ENCODE data around the gene OR10A4. TPM values are rescaled to one million over a fixed set of nuclear protein-coding genes. Genes with fewer than 3 reads are reported as not detected.

The OR10A4 gene
- total and polyA plus RNA-seq, 2 of the 4 experiments (the other 2 are of a cell fraction) = not detected

- H3K79me1 ChIP-seq (ENCODE audit: low read depth in 1 of 2, low read length in 2 of 2) = no peaks in the 10 kb centered on the region
- H3K9me1 ChIP-seq (ENCODE audit: insufficient read depth, low read length) = no peaks in the 10 kb centered on the region
- H3K18ac ChIP-seq (ENCODE audit: low read depth, low read length) = no peak overlapping the region
- POLR2A ChIA-PET (ENCODE audit: unreplicated experiment) = no interaction called here
- intact Hi-C loops (cut with micrococcal nuclease) (no loop called here), in situ Hi-C loops (cut with MboI; ENCODE audit: low sequenced_read_pairs) (no loop called here), dilution Hi-C loops (cut with HindIII; ENCODE audit: low sequenced_read_pairs, unreplicated experiment) (no loop called here)
- H2AK5ac ChIP-seq (ENCODE audit: low read depth, low read length) = no peak overlapping the region
- no peak overlapping the region for H2BK5ac ChIP-seq (ENCODE audit: low read depth, low read length, poor library complexity, severe bottlenecking)
- H3K9ac ChIP-seq (ENCODE audit: low read depth, low read length) = no peak overlapping the region
- H2BK15ac ChIP-seq (ENCODE audit: low read depth, low read length) = no peak overlapping the region
- no peaks in the 10 kb centered on the region for H3K9me3 ChIP-seq (ENCODE audit: control insufficient read depth, insufficient read depth, low read length)
- no peak overlapping the region for H2BK20ac ChIP-seq (ENCODE audit: low read depth, low read length)
- no peak overlapping the region for H2AK9ac ChIP-seq (replicated peaks; ENCODE audit: low read depth, low read length, poor library complexity)
- H3K4me1 ChIP-seq (ENCODE audit: control insufficient read depth, insufficient read depth, low read length) = no peaks in the 10 kb centered on the region
- H4K20me1 ChIP-seq (ENCODE audit: insufficient read depth, low read length) = no peaks in the 10 kb centered on the region
- H4K8ac ChIP-seq (ENCODE audit: low read depth in 2 of 2, low read length in 2 of 2) = no peak overlapping the region
- CTCF ChIA-PET = no interaction called here
- no peak for ATAC-seq (ENCODE audit: low read depth)
- H3K4ac ChIP-seq (ENCODE audit: low read depth, low read length) = no peak overlapping the region
- DNase-seq = no peak
- no peak overlapping the region for H3K14ac ChIP-seq (replicated peaks; ENCODE audit: low read depth, low read length)
- H2AFZ ChIP-seq (replicated peaks; ENCODE audit: low read length, poor library complexity) = no peak overlapping the region
- no peak overlapping the region for H3K4me3 ChIP-seq (ENCODE audit: insufficient read depth, low read depth, low read length)
- no peaks in the 10 kb centered on the region for H3K27me3 ChIP-seq (ENCODE audit: control insufficient read depth, insufficient read depth, low read length)
- H3K27ac ChIP-seq (ENCODE audit: insufficient read depth, low read length) = no peak overlapping the region
- H3K23ac ChIP-seq (ENCODE audit: low read depth, low read length) = no peak overlapping the region
- H4K5ac ChIP-seq (ENCODE audit: low read depth, low read length) = no peak overlapping the region
- H4K91ac ChIP-seq (ENCODE audit: insufficient read depth, low read depth, low read length) = no peak overlapping the region
- TF ChIP-seq CHD1 (IDR thresholded peaks at IDR 0.05; ENCODE audit: low read depth, low read length) (no peak), USF2 (IDR thresholded peaks at IDR 0.05; ENCODE audit: low read depth, low read length) (no peak), CTCF (conservative IDR thresholded peaks at IDR 0.05; ENCODE audit: low read depth, low read length) (no peak)
- H2BK120ac ChIP-seq (ENCODE audit: low read depth, low read length) = no peak overlapping the region
- no peak overlapping the region for H3K4me2 ChIP-seq (ENCODE audit: low read depth, low read length)
- BruUV-seq (replicated peaks) = no TSS peak
- H3K56ac ChIP-seq (ENCODE audit: extremely low read depth, insufficient read depth, low read length) = no peak overlapping the region
- no peaks in the 10 kb centered on the region for H3K36me3 ChIP-seq (ENCODE audit: control insufficient read depth, insufficient read depth, low read length)
Measured at GRCh38 chr11:6895010-6895409, 18.6 kb downstream of the OR10A4 start.

Data from IMR-90 (cell line).